T-helper 9 cell (primary cell): ENCODE results near the gene LIPE.

ENCODE experiments used
- DNase-seq: peaks from one replicate; pipeline ENCODE4 v3.0.0-alpha.2; 2020

The LIPE gene

GRCh38 chr19:42378225-42379215 lies 48.7 kb downstream of the LIPE start:
- DNase-seq = no peak

- DNase-seq = no peak
Measured at GRCh38 chr19:42376177-42376555, 51.0 kb downstream of the LIPE start.

- no peak for DNase-seq
Measured at GRCh38 chr19:42375415-42376176, 51.6 kb downstream of the LIPE start.

DNA sequence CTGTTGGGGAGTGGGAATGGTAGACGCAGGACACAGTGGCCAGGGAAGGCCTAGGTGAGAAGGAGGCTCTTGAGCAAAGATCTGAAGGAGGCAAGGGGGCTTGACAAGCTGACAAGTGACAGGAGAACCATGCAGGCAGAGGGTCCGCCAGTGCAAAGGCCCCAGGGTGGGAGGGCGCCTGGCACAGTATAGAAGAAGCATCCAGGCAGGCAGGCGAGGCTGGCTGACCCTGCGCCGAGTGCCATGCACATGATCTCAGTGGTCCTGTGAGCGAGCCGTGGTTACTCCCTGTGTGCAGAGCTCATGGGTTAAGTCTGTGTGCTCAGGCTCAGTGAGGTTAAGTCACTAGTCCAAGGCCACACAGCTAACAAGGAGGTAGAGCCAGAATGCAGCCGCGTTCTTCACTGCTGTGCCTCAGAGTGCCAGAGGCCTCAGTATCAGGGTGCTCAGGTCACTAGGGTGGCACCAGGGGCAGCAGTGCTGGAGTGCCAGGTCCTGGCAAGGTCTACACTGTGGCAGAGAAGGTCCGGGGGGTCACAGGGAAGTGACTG lies 52.3 kb downstream of the LIPE start:
- no peak for DNase-seq

GRCh38 chr19:42370626-42371175 lies 56.5 kb downstream of the LIPE start:
- no peak for DNase-seq

- DNase-seq = no peak
Measured at GRCh38 chr19:42370068-42370520, 57.1 kb downstream of the LIPE start.

- DNase-seq = no peak
Measured at GRCh38 chr19:42369433-42370067, 57.6 kb downstream of the LIPE start.

- DNase-seq = no peak
Measured at GRCh38 chr19:42368765-42369164, 58.4 kb downstream of the LIPE start.

- DNase-seq = no peak
Measured at GRCh38 chr19:42368360-42368759, 58.8 kb downstream of the LIPE start.

DNA sequence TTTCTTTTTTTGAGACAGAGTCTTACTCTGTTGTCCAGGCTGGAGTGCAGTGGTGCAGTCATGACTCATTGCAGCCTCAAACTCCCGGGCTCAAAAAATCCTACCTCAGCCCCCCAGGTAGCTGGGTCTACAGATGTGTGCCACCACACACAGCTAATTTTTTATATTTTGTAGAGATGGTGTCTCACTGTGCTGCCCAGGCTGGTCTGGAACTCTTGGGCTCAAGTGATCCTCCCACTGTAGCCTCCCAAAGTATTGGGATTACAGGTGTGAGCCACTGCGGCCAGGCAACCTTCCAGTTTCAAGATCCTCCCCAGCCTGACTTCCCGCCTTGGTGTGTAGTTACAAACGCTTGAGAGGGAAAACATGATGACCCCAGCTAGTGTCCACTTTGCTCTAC lies 59.3 kb downstream of the LIPE start:
- no peak for DNase-seq

- DNase-seq = no peak
Measured at GRCh38 chr19:42366673-42367072, 60.5 kb downstream of the LIPE start.

DNA sequence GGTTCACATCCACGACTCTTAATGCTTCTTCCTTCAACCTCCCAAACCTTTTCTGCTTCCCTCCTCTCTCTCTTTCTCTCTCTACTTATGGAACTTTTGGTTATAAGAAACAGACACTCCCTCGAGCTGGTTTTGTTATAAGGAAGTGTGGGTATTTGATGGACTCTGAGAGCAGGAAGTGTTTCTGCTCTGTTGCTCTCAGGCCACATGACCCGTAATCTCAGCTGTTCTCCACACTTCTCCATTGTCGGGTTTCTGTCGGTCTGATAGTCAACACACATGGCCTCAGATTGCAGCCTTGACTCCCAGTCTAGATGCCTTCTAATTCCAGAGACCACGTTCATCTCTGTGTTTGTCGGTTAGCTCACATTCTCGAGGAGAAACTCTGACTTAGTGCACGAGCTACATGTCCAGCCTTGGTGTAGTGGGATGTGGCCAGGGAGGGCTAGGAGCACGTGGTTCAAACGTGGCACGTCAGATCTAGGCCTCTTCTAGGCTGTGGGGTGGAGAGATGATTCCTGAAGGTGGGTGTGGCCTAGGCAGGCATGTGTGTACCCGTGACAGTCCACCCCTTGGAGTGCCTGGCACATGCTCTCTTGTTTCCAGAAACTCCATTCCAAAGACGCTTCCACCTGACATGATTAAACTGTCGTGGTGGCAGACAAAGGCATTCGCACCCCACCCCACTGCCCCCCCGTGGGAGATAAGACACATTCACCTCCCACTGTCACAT lies 63.4 kb downstream of the LIPE start:
- no peak for DNase-seq

- DNase-seq = no peak
Measured at GRCh38 chr19:42362891-42363440, 64.2 kb downstream of the LIPE start.

DNA sequence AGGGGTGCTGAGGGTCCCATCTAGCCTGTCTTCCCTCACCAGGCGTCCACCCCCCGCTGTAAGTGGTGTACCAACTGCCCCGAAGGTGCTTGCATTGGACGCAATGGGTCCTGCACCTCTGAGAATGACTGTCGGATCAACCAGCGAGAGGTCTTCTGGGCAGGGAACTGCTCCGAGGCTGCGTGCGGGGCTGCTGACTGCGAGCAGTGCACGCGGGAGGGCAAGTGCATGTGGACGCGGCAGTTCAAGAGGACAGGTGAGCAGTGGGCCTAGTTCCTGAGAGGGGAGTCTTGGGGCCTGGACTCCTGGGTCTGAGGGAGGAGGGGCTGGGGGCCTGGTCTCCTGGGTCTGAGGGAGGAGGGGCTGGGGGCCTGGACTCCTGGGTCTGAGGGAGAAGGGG lies 64.8 kb downstream of the LIPE start:
- no peak for DNase-seq

DNA sequence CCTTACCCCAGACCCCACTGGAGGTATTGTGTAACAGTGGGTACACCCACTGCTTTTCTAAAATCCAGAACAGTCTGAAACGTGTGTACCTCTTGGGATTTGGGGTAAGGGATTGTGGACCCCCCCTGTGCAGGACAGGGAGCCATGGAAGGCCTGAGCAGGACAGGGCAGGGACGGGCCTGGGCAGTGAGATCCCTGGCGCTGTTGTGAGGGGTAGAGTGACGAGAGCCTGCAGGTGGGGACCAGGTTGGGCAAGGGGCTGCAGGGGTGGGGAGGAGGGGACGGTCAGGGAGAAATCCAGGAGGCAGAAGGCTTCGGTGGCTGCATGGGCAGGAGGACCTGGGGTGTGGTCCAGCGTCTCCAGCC lies 65.7 kb downstream of the LIPE start:
- DNase-seq = no peak

DNA sequence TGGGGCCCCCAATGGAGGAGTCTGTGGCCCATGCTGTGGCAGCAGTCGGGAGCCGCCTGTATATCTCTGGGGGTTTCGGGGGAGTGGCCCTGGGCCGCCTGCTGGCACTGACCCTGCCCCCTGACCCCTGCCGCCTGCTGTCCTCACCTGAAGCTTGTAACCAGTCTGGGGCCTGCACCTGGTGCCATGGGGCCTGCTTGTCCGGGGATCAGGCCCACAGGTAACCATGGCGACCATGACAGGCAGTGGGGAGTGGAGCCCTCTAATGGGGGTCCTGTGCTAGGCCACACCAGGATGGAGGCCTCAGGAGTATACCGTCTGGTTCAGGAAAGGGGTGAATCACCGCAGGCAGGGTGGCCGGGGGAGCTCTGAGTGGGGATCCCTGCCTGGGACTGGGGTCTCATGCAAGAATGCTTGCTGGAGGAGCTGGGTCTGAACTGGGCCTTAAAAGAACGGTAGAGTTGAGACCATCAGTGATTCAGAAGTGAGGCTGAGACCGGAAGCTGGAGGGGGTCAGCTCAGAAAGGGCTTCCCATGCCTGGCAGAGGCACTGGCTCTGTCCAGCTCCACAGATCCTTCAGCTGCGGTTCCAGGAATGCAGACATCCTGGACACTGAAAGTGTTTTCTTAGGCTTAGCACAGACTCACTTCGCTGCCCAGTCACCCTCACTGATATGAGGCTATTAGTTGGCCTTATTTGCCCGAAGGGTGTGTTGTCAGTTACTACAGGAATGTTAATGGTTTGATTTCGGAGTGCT lies 66.2 kb downstream of the LIPE start:
- DNase-seq = no peak

GRCh38 chr19:42357290-42357689 lies 69.9 kb downstream of the LIPE start:
- DNase-seq = no peak

- no peak for DNase-seq
Measured at GRCh38 chr19:42356686-42357085, 70.5 kb downstream of the LIPE start.

- no peak for DNase-seq
Measured at GRCh38 chr19:42355896-42356295, 71.3 kb downstream of the LIPE start.

- DNase-seq = no peak
Measured at GRCh38 chr19:42353341-42354015, 73.7 kb downstream of the LIPE start.
